Activated CD8-positive, alpha-beta memory T cell treated with anti-CD3 and anti-CD28 coated beads for 4 hours (primary cell): ENCODE data around the gene ELOVL6.
"Not testable (repeated sequence)": the region's sequence is repeated elsewhere in the genome, so short reads cannot be mapped to it uniquely, and the experiment has no call there.

Experiments
- DNase-seq, 2 donors: peaks; one replicate each; pipeline ENCODE4 v3.0.0-alpha.2; 2020; ENCODE audit warnings: low read depth in 2 of 2

The ELOVL6 gene

GRCh38 chr4:110160618-110161017, 37.8 kb downstream of the ELOVL6 start:
- no peak for DNase-seq

- DNase-seq: no peak
Observed at GRCh38 chr4:110159541-110159940, 38.9 kb downstream of the ELOVL6 start.

- DNase-seq: no peak
Observed at GRCh38 chr4:110157580-110157979, 40.8 kb downstream of the ELOVL6 start.

GRCh38 chr4:110157166-110157565, 41.2 kb downstream of the ELOVL6 start:
- DNase-seq: not testable (repeated sequence)

GRCh38 chr4:110156442-110156841, 42.0 kb downstream of the ELOVL6 start:
- DNase-seq: no peak

- no peak for DNase-seq
Observed at GRCh38 chr4:110155654-110156053, 42.8 kb downstream of the ELOVL6 start.

GRCh38 chr4:110154582-110154981, 43.8 kb downstream of the ELOVL6 start:
- no peak for DNase-seq

- no peak for DNase-seq
Observed at GRCh38 chr4:110152386-110152785, 46.0 kb downstream of the ELOVL6 start.

GRCh38 chr4:110149089-110149488, 49.3 kb downstream of the ELOVL6 start:
- DNase-seq: no peak

GRCh38 chr4:110142461-110142860, 56.0 kb downstream of the ELOVL6 start:
- no peak for DNase-seq

GRCh38 chr4:110139815-110140214, 58.6 kb downstream of the ELOVL6 start:
- no peak for DNase-seq

- no peak for DNase-seq
Observed at GRCh38 chr4:110139111-110139510, 59.3 kb downstream of the ELOVL6 start.

GRCh38 chr4:110138551-110138950, 59.9 kb downstream of the ELOVL6 start:
- DNase-seq: no peak

- DNase-seq: no peak
Observed at GRCh38 chr4:110137829-110138228, 60.6 kb downstream of the ELOVL6 start.

- DNase-seq: no peak
Observed at GRCh38 chr4:110135523-110135922, 62.9 kb downstream of the ELOVL6 start.

- no peak for DNase-seq
Observed at GRCh38 chr4:110135076-110135475, 63.3 kb downstream of the ELOVL6 start.

GRCh38 chr4:110134269-110134869, 64.0 kb downstream of the ELOVL6 start:
- DNase-seq: no peak

GRCh38 chr4:110132816-110133719, 65.3 kb downstream of the ELOVL6 start:
- DNase-seq: no peak

GRCh38 chr4:110131916-110132315, 66.5 kb downstream of the ELOVL6 start:
- DNase-seq: no peak

GRCh38 chr4:110130576-110131358, 67.6 kb downstream of the ELOVL6 start:
- DNase-seq: no peak

- DNase-seq: no peak
Observed at GRCh38 chr4:110129544-110129943, 68.9 kb downstream of the ELOVL6 start.

- DNase-seq: no peak
Observed at GRCh38 chr4:110128472-110128919, 69.9 kb downstream of the ELOVL6 start.
